Dendritic cell treated with granulocyte-macrophage colony-stimulating factor and Interleukin-4, amounts not matched to agents 40 ng/mL and 50 ng/mL, for 4 days (primary cell): ENCODE results near the gene MMS19.

ENCODE experiments used
- H3K27ac Mint-ChIP-seq: one replicate; pipeline ENCODE4 v1.8.0; 2022; ENCODE audit warnings: mild to moderate bottlenecking, mixed read lengths
- H3K27me3 Mint-ChIP-seq: one replicate; pipeline ENCODE4 v1.8.0; 2022; ENCODE audit warnings: mild to moderate bottlenecking, mixed read lengths
- H3K36me3 Mint-ChIP-seq: one replicate; pipeline ENCODE4 v1.8.0; 2022; ENCODE audit warnings: low read depth, mixed read lengths
- H3K4me1 Mint-ChIP-seq: one replicate; pipeline ENCODE4 v1.8.0; 2022; ENCODE audit warnings: low read depth, mixed read lengths
- H3K4me3 Mint-ChIP-seq: one replicate; pipeline ENCODE4 v1.8.0; 2022; ENCODE audit warnings: mild to moderate bottlenecking, moderate library complexity, mixed read lengths
- H3K9me3 Mint-ChIP-seq: one replicate; pipeline ENCODE4 v1.8.0; 2022; ENCODE audit warnings: mixed read lengths
- intact Hi-C: fragments of 100-400 bp; cut with micrococcal nuclease; formaldehyde crosslinking; loops from one replicate; pipeline ENCODE4 v1.15.0; 2022

The MMS19 gene

GRCh38 chr10:97456034-97456685 is 42.1 kb downstream of the MMS19 start:
- Mint-ChIP-seq H3K4me1 (no peaks in the 10 kb centered on the region), H3K27ac (no peak overlapping the region), H3K9me3 (no peaks in the 10 kb centered on the region), H3K27me3 (no peaks in the 10 kb centered on the region), H3K4me3 (no peak overlapping the region), H3K36me3 (peaks cover 96% of the 10 kb centered on the region)
- intact Hi-C loops, result no loop called here

- intact Hi-C loops, result no loop called here
- Mint-ChIP-seq H3K4me3 (no peak overlapping the region), H3K36me3 (peaks cover 91% of the 10 kb centered on the region), H3K27ac (peak overlapping the region; percentile 8), H3K4me1 (no peaks in the 10 kb centered on the region), H3K9me3 (no peaks in the 10 kb centered on the region), H3K27me3 (no peaks in the 10 kb centered on the region)
Observed at GRCh38 chr10:97454330-97455036, 43.7 kb downstream of the MMS19 start.

- Mint-ChIP-seq H3K9me3 (no peaks in the 10 kb centered on the region), H3K27ac (no peak overlapping the region), H3K4me3 (no peak overlapping the region), H3K4me1 (peaks cover 9% of the 10 kb centered on the region), H3K27me3 (no peaks in the 10 kb centered on the region), H3K36me3 (peaks cover 70% of the 10 kb centered on the region)
- intact Hi-C loops, result no loop called here
Observed at GRCh38 chr10:97452352-97452751, 45.9 kb downstream of the MMS19 start.

GRCh38 chr10:97451605-97452004 is 46.6 kb downstream of the MMS19 start:
- intact Hi-C loops, result no loop called here
- no peak overlapping the region for H3K4me3 Mint-ChIP-seq
- peaks cover 16% of the 10 kb centered on the region for H3K4me1 Mint-ChIP-seq
- H3K27me3 Mint-ChIP-seq, result no peaks in the 10 kb centered on the region
- no peaks in the 10 kb centered on the region for H3K9me3 Mint-ChIP-seq
- no peak overlapping the region for H3K27ac Mint-ChIP-seq
- peaks cover 62% of the 10 kb centered on the region for H3K36me3 Mint-ChIP-seq

- H3K36me3 Mint-ChIP-seq, result peaks cover 60% of the 10 kb centered on the region
Observed at GRCh38 chr10:97450828-97451227, 47.4 kb downstream of the MMS19 start.

GRCh38 chr10:97445722-97446639 is 52.2 kb downstream of the MMS19 start, which contains the start of the genes EXOSC1 and ZDHHC16:
Gene EXOSC1 (minus strand): TSS chr10:97446006. CDS start chr10:97445985, 21 bp downstream.
Gene ZDHHC16 (plus strand): TSS chr10:97446175. CDS start chr10:97451676, 5,501 bp downstream.
- H3K36me3 Mint-ChIP-seq, result peaks cover 52% of the 10 kb centered on the region
- H3K9me3 Mint-ChIP-seq, result no peaks in the 10 kb centered on the region
- H3K4me3 Mint-ChIP-seq, result peak within 1 kb of the TSS; percentile 98
- intact Hi-C loops, result loop anchor here (1.0 to 5.0 kb wide), 2 partner anchors 39 to 51 kb away; partner anchors contain the start of genes MMS19 and UBTD1
- H3K27ac Mint-ChIP-seq, result peak within 1 kb of the TSS; percentile 85
- peaks cover 34% of the 10 kb centered on the region for H3K4me1 Mint-ChIP-seq
- no peaks in the 10 kb centered on the region for H3K27me3 Mint-ChIP-seq

More at GRCh38 chr10:97450828-97451227, 47.4 kb downstream of the MMS19 start:
- Mint-ChIP-seq H3K4me1 (peaks cover 19% of the 10 kb centered on the region), H3K9me3 (no peaks in the 10 kb centered on the region), H3K27ac (no peak overlapping the region), H3K4me3 (no peak overlapping the region), H3K27me3 (no peaks in the 10 kb centered on the region)
- intact Hi-C loops, result no loop called here

GRCh38 chr10:97445357-97445721 is 52.9 kb downstream of the MMS19 start:
- H3K4me3 Mint-ChIP-seq, result peak overlapping the region; percentile 98
- intact Hi-C loops, result loop anchor here (5.0 kb wide), 1 partner anchor 52 kb away; the partner anchor contains the start of genes MMS19 and UBTD1
- H3K4me1 Mint-ChIP-seq, result peaks cover 34% of the 10 kb centered on the region
- no peaks in the 10 kb centered on the region for H3K9me3 Mint-ChIP-seq
- H3K36me3 Mint-ChIP-seq, result peaks cover 52% of the 10 kb centered on the region
- H3K27me3 Mint-ChIP-seq, result no peaks in the 10 kb centered on the region
- peak overlapping the region; percentile 85 for H3K27ac Mint-ChIP-seq

GRCh38 chr10:97444212-97444611 is 54.0 kb downstream of the MMS19 start:
- no peaks in the 10 kb centered on the region for H3K27me3 Mint-ChIP-seq
- intact Hi-C loops, result no loop called here
- H3K9me3 Mint-ChIP-seq, result no peaks in the 10 kb centered on the region
- H3K27ac Mint-ChIP-seq, result no peak overlapping the region
- H3K4me3 Mint-ChIP-seq, result no peak overlapping the region
- peaks cover 59% of the 10 kb centered on the region for H3K36me3 Mint-ChIP-seq
- peaks cover 37% of the 10 kb centered on the region for H3K4me1 Mint-ChIP-seq

GRCh38 chr10:97442277-97442676 is 55.9 kb downstream of the MMS19 start:
- Mint-ChIP-seq H3K27ac (no peak overlapping the region), H3K27me3 (no peaks in the 10 kb centered on the region), H3K9me3 (no peaks in the 10 kb centered on the region), H3K36me3 (peaks cover 78% of the 10 kb centered on the region), H3K4me1 (peaks cover 33% of the 10 kb centered on the region), H3K4me3 (no peak overlapping the region)
- intact Hi-C loops, result no loop called here

- Mint-ChIP-seq H3K4me1 (peaks cover 8% of the 10 kb centered on the region), H3K9me3 (no peaks in the 10 kb centered on the region), H3K27ac (no peak overlapping the region), H3K4me3 (no peak overlapping the region), H3K36me3 (peaks cover 91% of the 10 kb centered on the region), H3K27me3 (no peaks in the 10 kb centered on the region)
- intact Hi-C loops, result no loop called here
Observed at GRCh38 chr10:97435211-97435610, 63.0 kb downstream of the MMS19 start.

- Mint-ChIP-seq H3K27me3 (no peaks in the 10 kb centered on the region), H3K4me3 (no peak overlapping the region), H3K36me3 (peaks cover 91% of the 10 kb centered on the region), H3K27ac (no peak overlapping the region), H3K4me1 (peaks cover 8% of the 10 kb centered on the region), H3K9me3 (no peaks in the 10 kb centered on the region)
- intact Hi-C loops, result no loop called here
Observed at GRCh38 chr10:97434557-97434956, 63.7 kb downstream of the MMS19 start.

- no peak overlapping the region for H3K27ac Mint-ChIP-seq
- peaks cover 4% of the 10 kb centered on the region for H3K4me1 Mint-ChIP-seq
- H3K36me3 Mint-ChIP-seq, result peaks cover 91% of the 10 kb centered on the region
- H3K9me3 Mint-ChIP-seq, result no peaks in the 10 kb centered on the region
- no peak overlapping the region for H3K4me3 Mint-ChIP-seq
- intact Hi-C loops, result no loop called here
- no peaks in the 10 kb centered on the region for H3K27me3 Mint-ChIP-seq
Observed at GRCh38 chr10:97434055-97434454, 64.2 kb downstream of the MMS19 start.

- H3K36me3 Mint-ChIP-seq, result peaks cover 54% of the 10 kb centered on the region
- H3K27me3 Mint-ChIP-seq, result no peaks in the 10 kb centered on the region
- peak overlapping the region; percentile 46 for H3K4me3 Mint-ChIP-seq
- peaks cover 29% of the 10 kb centered on the region for H3K4me1 Mint-ChIP-seq
- intact Hi-C loops, result loop anchor here (5.0 kb wide), 1 partner anchor 69 kb away; the partner anchor contains the start of genes MMS19 and UBTD1
- H3K27ac Mint-ChIP-seq, result peak overlapping the region; percentile 76
- no peaks in the 10 kb centered on the region for H3K9me3 Mint-ChIP-seq
Observed at GRCh38 chr10:97428572-97428981, 69.6 kb downstream of the MMS19 start.
